ENCODE data around the gene RSKR. TPM values are rescaled to one million over a fixed set of nuclear protein-coding genes. Genes with fewer than 3 reads are reported as not detected.
"Not testable (repeated sequence)": the region's sequence is repeated elsewhere in the genome, so short reads cannot be mapped to it uniquely, and the experiment has no call there.

RSKR gene
- total and polyA plus RNA-seq, 2 donors from 2014 or later = 4.1 to 10.2 TPM

GRCh38 chr17:28661635-28662526, 47.9 kb upstream of the RSKR start, which contains the start of the genes SDF2 and SUPT6H:
Gene SDF2, minus strand, starts transcription at chr17:28661906. Its CDS starts 30 bp downstream, at chr17:28661876.
Gene SUPT6H, plus strand, starts transcription at chr17:28662205. Its CDS starts 11,197 bp downstream, at chr17:28673402.
- peak within 1 kb of the TSS; percentile 98 to 99 for H3K27ac ChIP-seq (ENCODE audit: low read depth in 2 of 2, low read length in 2 of 2)
- H3K4me3 ChIP-seq (ENCODE audit: low read length in 3 of 3) = peak within 1 kb of the TSS; percentile 77 to 99 (median 95)
- H3K9ac ChIP-seq (ENCODE audit: low read length in 3 of 3) = peak within 1 kb of the TSS; percentile 90 to 98 (median 98)
- H3K9me3 ChIP-seq (ENCODE audit: control insufficient read depth in 2 of 3, insufficient read depth in 1 of 3, low read length in 3 of 3) = no peaks in the 10 kb centered on the region
- H3K36me3 ChIP-seq (ENCODE audit: control insufficient read depth in 2 of 3, insufficient read depth in 3 of 3, low read length in 3 of 3) = peaks cover 2 to 14% (median 4%) of the 10 kb centered on the region in 3 donors
- FAIRE-seq (no peak), DNase-seq (peak; percentile 94 to 97 (median 95))
- TF ChIP-seq, protein P1, sequence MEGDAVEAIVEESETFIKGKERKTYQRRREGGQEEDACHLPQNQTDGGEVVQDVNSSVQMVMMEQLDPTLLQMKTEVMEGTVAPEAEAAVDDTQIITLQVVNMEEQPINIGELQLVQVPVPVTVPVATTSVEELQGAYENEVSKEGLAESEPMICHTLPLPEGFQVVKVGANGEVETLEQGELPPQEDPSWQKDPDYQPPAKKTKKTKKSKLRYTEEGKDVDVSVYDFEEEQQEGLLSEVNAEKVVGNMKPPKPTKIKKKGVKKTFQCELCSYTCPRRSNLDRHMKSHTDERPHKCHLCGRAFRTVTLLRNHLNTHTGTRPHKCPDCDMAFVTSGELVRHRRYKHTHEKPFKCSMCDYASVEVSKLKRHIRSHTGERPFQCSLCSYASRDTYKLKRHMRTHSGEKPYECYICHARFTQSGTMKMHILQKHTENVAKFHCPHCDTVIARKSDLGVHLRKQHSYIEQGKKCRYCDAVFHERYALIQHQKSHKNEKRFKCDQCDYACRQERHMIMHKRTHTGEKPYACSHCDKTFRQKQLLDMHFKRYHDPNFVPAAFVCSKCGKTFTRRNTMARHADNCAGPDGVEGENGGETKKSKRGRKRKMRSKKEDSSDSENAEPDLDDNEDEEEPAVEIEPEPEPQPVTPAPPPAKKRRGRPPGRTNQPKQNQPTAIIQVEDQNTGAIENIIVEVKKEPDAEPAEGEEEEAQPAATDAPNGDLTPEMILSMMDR (IDR thresholded peaks at IDR 0.05; ENCODE audit: borderline replicate concordance, extremely low read depth, insufficient read depth) = peak; percentile 4
- intact Hi-C loops (cut with DNase I) = no loop called here
- peaks cover 5 to 16% (median 12%) of the 10 kb centered on the region in 3 donors for H3K4me1 ChIP-seq (ENCODE audit: control insufficient read depth in 2 of 3, insufficient read depth in 2 of 3, low read depth in 1 of 3, low read length in 3 of 3)
- H3K27me3 ChIP-seq (ENCODE audit: control insufficient read depth, insufficient read depth, low read length) = no peaks in the 10 kb centered on the region

DNA sequence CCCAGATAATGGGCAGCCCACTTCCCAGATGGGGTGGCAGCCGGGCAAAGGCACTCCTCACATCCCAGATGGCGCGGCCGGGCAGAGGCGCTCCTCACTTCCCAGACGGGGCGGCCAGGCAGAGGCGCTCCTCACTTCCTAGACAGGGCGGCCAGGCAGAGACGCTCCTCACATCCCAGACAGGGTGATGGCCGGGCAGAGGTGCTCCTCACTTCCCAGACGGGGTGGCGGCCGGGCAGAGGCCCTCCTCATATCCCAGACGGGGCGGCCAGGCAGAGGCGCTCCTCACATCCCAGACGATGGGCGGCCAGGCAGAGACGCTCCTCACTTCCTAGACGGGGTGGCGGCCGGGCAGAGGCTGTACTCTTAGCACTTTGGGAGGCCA, 45.5 kb upstream of the RSKR start:
- H3K27me3 ChIP-seq (ENCODE audit: control insufficient read depth, insufficient read depth, low read length); H3K9ac ChIP-seq (ENCODE audit: low read length in 3 of 3); H3K4me3 ChIP-seq (ENCODE audit: low read length in 3 of 3); H3K9me3 ChIP-seq (ENCODE audit: control insufficient read depth in 2 of 3, insufficient read depth in 1 of 3, low read length in 3 of 3); intact Hi-C loops (cut with DNase I); FAIRE-seq; H3K27ac ChIP-seq (ENCODE audit: low read depth in 2 of 2, low read length in 2 of 2): not testable (repeated sequence)
- peak in 1 of 5 donors; percentile 71 for DNase-seq
- Histone ChIP-seq H3K4me1 (ENCODE audit: control insufficient read depth in 2 of 3, insufficient read depth in 2 of 3, low read depth in 1 of 3, low read length in 3 of 3) (peaks cover 5 to 16% (median 8%) of the 10 kb centered on the region in 3 donors), H3K36me3 (ENCODE audit: control insufficient read depth in 2 of 3, insufficient read depth in 3 of 3, low read length in 3 of 3) (peaks cover 2 to 12% (median 7%) of the 10 kb centered on the region in 3 donors)

DNA sequence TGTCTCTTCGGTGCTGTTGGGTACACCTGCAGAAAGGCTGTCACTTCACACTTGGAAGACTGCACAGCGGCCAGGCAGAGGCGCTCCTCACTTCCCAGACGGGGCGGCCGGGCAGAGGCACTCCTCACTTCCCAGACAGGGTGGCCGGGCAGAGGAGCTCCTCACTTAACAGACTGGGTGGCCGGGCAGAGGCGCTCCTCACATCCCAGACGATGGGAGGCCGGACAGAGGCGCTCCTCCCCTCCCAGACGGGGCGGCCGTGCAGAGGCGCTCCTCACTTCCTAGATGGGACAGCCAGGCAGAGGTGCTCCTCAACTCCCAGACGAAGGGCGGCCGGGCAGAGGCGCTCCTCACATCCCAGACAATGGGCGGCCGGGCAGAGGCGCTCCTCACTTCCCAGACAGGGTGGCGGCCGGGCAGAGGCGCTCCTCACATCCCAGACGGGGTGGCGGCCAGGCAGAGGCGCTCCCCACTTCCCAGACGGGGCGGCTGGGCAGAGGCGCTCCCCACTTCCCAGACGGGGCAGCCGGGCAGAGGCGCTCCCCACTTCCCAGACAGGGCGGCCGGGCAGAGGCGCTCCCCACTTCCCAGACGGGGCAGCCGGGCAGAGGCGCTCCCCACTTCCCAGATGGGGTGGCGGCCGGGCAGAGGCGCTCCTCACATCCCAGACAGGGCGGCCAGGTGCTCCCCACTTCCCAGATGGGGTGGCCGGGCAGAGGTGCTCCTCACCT, 44.9 kb upstream of the RSKR start:
- H3K9ac ChIP-seq (ENCODE audit: low read length in 3 of 3); intact Hi-C loops (cut with DNase I); H3K4me3 ChIP-seq (ENCODE audit: low read length in 3 of 3); H3K9me3 ChIP-seq (ENCODE audit: control insufficient read depth in 2 of 3, insufficient read depth in 1 of 3, low read length in 3 of 3); DNase-seq; H3K27me3 ChIP-seq (ENCODE audit: control insufficient read depth, insufficient read depth, low read length); FAIRE-seq; H3K27ac ChIP-seq (ENCODE audit: low read depth in 2 of 2, low read length in 2 of 2): not testable (repeated sequence)
- peaks cover 2 to 15% (median 7%) of the 10 kb centered on the region in 3 donors for H3K36me3 ChIP-seq (ENCODE audit: control insufficient read depth in 2 of 3, insufficient read depth in 3 of 3, low read length in 3 of 3)
- H3K4me1 ChIP-seq (ENCODE audit: control insufficient read depth in 2 of 3, insufficient read depth in 2 of 3, low read depth in 1 of 3, low read length in 3 of 3) = peaks cover 5 to 16% (median 8%) of the 10 kb centered on the region in 3 donors

GRCh38 chr17:28658342-28658741, 44.4 kb upstream of the RSKR start:
- not testable (repeated sequence) for FAIRE-seq; H3K27ac ChIP-seq (ENCODE audit: low read depth in 2 of 2, low read length in 2 of 2)

More at GRCh38 chr17:28658342-28658741, 44.4 kb upstream of the RSKR start:
- DNase-seq; H3K27me3 ChIP-seq (ENCODE audit: control insufficient read depth, insufficient read depth, low read length); H3K9ac ChIP-seq (ENCODE audit: low read length in 3 of 3); intact Hi-C loops (cut with DNase I); H3K4me3 ChIP-seq (ENCODE audit: low read length in 3 of 3); H3K9me3 ChIP-seq (ENCODE audit: control insufficient read depth in 2 of 3, insufficient read depth in 1 of 3, low read length in 3 of 3): not testable (repeated sequence)
- Histone ChIP-seq H3K36me3 (ENCODE audit: control insufficient read depth in 2 of 3, insufficient read depth in 3 of 3, low read length in 3 of 3) (peaks cover 2 to 16% (median 7%) of the 10 kb centered on the region in 3 donors), H3K4me1 (ENCODE audit: control insufficient read depth in 2 of 3, insufficient read depth in 2 of 3, low read depth in 1 of 3, low read length in 3 of 3) (peaks cover 3 to 12% (median 7%) of the 10 kb centered on the region in 3 donors)
